ENCODE results near the gene CCDC57.

DNA sequence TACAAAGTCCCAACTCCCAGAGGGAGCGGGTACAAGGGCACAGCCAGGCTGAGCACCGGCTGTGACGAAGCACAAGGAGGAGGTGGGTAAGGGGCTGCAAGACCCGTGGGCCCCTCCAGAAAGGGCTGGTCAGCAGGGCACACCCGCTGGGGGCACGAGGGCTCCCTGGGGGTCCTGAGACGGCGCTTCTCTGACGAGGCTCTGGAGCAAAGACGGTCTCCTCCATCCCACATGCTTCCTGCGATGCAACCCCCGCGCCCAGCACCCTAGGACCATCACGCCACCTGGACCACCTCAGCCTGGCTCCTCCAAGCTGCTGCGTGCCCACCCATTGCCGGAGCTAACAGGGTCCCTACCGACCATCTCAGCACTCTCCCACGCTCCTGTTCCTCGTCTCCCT lies 8.7 kb downstream of the CCDC57 start:
- no peak for TF ChIP-seq EZH2 (IDR thresholded peaks at IDR 0.05; ENCODE audit: insufficient read depth, poor library complexity, severe bottlenecking)
- TF ChIP-seq EZH2phosphoT487 (IDR thresholded peaks at IDR 0.05; ENCODE audit: insufficient read depth, low read depth), result no peak
